Mucosa of gallbladder (tissue), 1 donor: ENCODE data around the gene KLK6. TPM values are rescaled to one million over a fixed set of nuclear protein-coding genes. Genes with fewer than 3 reads are reported as not detected.

Source experiments
- DNase-seq: peaks from one replicate; pipeline ENCODE4 v3.0.0-alpha.2; 2020; ENCODE audit warnings: low spot score
- total RNA-seq: library from RNA; stranded (reverse); gene quantifications from one replicate; pipeline ENCODE4 v1.2.1, GENCODE V29; 2021
- donor health status: DM: no; HTN: no; CAD: no.

The KLK6 gene
- total RNA-seq: 1.5 TPM

DNA sequence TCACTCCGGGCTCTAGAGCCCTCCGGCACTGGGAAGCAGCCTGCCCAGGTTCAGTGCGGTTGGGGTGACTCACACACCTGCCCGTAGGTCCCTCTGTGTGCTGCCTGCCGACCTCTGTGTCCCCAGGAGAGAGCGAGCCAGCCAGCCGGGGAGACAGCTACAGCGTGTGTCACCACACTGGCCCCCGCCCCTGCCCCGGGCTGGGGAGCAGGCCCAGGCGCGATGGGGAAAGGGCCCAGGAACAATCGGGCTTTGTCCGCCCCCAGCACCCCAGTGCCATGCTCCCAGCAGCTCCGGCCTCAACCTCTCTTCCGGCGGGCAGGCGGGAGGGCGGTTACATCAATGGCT is at the start of gene KLK6:
KLK6 (minus strand) TSS at position 179 of the 348 bp plus-strand sequence. CDS start 1,487 bp downstream, outside the sequence.
- DNase-seq: no peak

DNA sequence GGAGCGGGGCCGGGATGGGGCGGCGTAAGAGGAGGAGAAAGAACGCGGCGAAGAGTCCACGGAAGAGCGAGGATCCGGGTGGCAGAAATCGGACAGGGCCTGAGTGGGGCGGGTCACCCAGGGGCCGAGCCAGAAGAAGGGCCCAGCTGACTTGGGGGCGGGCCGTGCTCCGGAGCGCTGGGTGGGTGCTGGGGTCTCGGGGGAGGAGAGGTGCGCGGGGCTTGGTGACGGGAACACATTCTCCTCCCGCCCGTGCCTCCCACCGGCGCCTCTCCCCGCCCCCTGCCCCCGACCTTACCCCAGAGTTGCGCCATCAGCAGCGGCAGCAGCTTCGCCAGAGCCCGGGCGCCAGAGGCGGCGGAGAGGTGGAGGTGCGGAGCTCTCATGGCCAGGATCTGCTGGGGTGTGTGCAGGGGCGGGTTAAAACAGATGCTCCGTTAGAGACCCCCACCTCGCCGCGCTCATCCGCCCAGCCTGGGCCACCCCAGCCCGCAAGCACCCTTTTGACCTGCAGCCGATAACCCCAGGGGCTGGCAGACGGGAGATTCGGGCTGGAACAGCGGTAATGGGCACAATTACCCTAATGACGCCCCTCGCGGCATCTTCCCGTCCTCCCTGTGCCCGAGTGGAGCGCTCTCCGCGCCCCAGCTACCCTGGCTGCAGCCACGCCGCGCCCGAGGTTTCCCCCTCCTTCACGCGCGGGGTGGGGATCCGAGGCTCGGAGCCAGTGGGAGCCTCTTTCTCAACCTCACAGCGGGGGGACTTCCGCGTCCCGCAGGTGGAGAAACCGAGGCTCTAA is 49.6 kb upstream of the KLK6 start:
- peak; percentile 20 for DNase-seq

DNA sequence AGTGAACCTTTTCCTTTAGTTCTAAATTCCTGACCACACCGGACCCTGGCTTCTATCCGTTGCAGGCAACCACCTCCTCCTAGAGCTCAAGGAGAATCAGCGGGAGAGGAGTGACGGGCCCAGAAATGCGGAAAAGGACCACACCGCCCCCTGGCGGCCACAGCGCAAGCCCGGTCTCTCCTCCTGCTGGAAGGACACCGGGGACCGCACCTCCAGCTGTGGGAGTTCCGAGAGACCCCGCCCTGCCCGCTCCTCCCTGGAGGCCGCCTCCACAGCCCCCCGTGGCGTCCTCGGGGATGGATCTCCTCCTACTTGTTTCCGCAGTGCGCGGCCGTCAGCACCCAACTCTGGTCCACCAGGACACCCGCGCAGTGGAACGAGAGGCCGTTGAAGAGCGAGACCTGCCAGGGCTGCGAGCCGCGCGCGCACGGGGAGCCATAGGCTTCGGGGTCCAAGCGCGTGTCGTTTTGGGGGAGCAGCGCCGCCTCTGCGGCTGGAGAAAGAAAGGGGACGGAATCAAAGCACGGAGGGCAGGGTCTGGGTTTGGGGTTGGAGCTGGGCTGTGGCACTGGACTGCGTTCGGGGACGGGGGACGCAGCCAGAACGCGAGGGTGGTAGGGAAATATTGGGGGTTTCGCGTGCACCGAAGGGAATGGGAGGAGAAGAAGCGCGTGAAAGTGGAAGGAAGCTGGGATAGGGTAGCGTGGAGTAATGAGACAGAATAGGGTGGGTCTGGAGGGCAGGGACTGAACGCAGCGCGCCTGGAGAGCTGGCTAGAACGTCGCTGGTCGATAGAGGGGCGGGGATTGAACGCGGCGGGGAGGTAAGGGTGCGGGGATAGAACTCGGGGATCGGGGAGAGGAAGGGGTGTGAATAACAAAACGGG is 47.6 kb upstream of the KLK6 start:
- peak; percentile 69 for DNase-seq

- DNase-seq: no peak
These were observed 46.4 kb upstream of the KLK6 start for GRCh38 chr19:51015691-51016267.

GRCh38 chr19:51014242-51014641 is 44.9 kb upstream of the KLK6 start:
- DNase-seq: no peak

- no peak for DNase-seq
These were observed 43.3 kb upstream of the KLK6 start for GRCh38 chr19:51012661-51013190.

DNA sequence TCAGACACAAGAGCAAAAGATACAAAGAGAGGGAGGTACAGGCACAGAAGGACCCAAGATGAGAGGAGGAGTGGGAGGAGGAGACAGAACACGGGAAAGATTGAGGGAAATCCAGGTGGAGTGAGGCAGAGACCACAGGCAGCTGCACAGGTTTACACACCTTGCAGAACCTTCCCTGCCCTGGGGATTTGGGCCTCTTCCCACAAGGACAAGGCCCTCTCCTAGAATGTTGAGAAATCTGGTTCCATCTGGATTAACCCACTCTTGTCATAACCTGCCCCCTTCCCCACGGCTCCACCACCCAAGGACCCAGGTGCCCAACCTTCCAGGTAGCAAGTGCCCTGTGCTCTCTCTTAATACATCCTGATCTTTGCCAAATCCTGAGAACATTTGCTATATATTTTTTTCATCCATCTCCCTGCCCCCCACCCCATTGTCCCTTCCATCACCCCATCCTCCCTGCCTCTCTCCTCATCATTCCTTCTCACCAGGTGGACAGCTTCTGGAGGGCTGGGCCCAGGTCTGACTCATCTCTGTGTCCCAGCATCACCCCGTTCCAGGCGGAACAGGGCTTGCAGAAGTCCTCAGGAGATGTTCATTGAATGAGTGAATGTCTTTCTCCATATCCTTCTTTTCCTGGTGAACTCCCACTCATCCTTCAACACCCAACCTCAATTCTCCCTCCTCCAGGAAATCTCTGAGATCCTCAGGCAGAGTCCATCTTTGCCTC is 40.8 kb upstream of the KLK6 start:
- no peak for DNase-seq

- DNase-seq: no peak
These were observed 39.9 kb upstream of the KLK6 start for GRCh38 chr19:51009061-51009891.

- no peak for DNase-seq
These were observed 38.1 kb upstream of the KLK6 start for GRCh38 chr19:51007488-51007887.

GRCh38 chr19:51006406-51006805 is 37.0 kb upstream of the KLK6 start:
- no peak for DNase-seq

DNA sequence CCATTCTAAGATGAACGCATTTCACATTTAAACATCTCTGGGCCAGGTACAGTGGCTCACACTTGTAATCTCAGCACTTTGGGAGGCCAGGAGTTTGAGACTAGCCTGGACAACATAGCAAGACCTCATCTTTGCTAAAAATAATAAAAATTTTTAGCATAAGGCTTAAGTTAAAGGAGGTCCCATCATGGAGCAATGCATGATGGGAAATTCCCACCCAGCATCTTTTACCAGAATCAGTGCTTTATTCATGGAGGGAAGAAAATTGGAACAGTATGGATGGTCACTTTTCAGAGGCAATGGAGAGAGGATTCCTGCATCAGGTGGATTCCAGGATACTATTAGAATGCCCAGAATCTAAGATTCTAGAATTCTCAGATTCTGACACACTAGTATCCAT is 35.9 kb upstream of the KLK6 start:
- no peak for DNase-seq

- no peak for DNase-seq
These were observed 33.9 kb upstream of the KLK6 start for GRCh38 chr19:51003316-51003715.

DNA sequence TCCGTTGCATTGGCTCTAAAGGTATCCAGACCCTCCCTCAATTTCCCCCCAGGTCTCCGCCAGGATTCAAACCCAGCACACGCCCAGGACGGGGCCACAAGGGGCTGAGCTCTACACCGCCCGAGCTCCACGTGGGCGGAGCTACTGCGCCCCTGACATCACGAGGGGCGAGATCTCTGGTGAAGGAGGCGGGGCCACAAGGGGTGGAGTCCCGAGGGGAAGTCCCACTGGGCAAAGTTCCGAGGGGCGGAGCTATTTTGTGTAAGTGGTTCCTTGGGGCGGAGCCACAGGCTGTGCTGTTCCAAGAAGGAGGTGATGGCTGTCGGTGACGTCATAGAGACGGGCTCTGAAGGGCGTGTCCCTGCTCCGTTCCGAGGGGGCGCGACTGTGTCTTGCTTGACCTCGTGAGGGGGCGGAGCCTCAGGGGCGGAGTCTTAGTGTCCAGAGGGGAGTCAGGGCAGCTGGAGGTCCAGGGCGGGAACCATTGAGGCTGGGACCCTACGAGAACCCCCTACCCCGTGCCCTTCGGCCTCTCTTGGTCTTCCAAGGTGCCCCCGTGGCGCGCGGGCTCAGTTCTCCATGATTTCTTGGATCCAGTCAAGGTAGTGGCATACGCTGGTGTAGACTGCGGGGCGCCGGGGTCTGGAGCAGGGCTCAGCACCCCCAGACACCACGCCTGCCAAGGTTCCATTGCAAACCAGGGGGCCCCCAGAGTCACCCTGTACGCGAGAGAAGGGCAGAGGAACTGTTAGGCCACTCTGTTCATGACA is 33.3 kb upstream of the KLK6 start:
- peak; percentile 67 for DNase-seq

- DNase-seq: no peak
These were observed 32.7 kb upstream of the KLK6 start for GRCh38 chr19:51002089-51002532.

- DNase-seq: no peak
These were observed 32.1 kb upstream of the KLK6 start, which contains the start of gene KLK8 for GRCh38 chr19:51001515-51001914. Gene KLK8, minus strand, starts transcription at chr19:51001604. Its CDS starts 437 bp downstream, at chr19:51001167.

DNA sequence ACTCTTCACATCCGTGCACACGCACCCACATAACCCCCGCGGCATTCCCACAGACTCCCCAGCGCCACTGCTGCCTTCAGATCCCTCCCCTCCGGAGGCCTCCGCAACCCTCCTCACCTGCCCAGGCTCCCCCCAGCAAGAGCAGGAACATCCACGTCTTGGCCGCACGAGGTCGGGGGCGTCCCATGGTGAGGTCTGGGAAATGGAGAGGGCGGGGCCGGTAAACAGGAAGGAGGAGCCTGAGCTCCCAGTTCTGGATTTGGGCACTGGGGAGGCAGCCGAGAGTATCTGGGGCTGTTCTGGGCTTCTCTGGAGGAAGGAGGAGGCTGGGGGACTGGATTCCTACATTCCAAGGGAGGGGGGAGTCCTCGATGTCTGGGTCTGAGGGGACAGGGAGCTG is 31.6 kb upstream of the KLK6 start:
- no peak for DNase-seq

DNA sequence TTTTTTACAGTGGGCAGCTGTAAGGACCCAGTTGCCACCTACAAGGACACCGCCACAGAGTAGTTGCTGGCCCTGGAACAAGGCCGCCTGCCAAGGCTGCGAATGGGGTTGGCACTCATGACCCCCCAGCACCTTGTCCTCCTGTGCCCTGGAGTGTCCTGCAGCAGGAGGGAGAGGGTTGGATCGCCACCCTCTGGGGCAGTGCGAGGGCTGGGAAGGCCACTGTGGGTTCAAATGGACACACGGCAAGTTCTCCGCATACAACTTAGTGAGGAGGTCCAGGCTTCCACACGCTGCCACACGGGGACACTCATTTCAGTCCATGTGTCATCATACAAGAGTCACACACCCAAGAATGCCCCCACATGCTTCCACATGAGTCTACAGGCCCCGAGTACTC is 31.0 kb upstream of the KLK6 start:
- no peak for DNase-seq

DNA sequence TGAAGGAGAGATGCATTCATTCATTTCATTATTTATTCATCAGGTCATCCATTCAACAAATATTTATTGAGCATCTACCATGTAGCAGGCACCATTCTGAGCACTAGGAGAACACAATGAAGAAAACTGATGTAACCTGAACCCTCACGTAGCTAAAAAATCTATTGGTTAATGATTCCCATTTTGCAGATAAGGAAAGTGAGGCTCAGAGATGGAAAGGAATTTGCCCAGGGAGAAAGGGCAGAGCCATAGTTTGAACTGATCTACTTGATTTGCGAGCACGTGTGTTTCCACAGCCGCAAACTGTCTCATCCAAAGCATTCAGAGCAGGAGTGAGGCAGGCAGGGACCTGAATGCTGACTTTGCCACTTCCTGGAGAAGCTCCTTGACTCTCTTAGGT is 29.3 kb upstream of the KLK6 start:
- DNase-seq: no peak

DNA sequence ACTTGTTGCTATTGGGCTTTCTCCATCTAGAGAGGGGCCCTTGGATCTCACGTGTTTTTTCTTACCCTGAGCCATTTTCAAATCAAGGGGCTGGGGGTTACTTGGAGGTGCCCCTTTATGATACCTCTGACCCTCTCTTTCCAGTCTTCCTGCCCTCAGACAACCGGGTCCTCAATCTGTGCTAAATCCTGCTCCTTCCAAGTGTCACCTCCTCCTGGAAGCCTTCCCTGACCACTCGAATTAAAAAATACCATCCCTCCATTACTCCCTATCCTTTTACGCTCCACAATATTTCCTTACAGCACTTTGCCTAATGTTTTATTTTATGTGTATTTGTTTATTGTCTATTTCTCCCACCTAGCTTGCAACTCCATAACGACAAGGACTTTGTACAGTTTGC is 28.7 kb upstream of the KLK6 start:
- no peak for DNase-seq

- DNase-seq: no peak
These were observed 24.7 kb upstream of the KLK6 start for GRCh38 chr19:50994129-50994528.
